Hindlimb muscle (tissue), 1 donor: ENCODE results near the gene CNOT6L. TPM values are rescaled to one million over a fixed set of nuclear protein-coding genes. Genes with fewer than 3 reads are reported as not detected.
"Not testable (repeated sequence)": the region's sequence is repeated elsewhere in the genome, so short reads cannot be mapped to it uniquely, and the experiment has no call there.

ENCODE experiments used
- DNase-seq: peaks from one replicate; pipeline ENCODE4 v3.0.0-alpha.2; 2013
- polyA plus RNA-seq: library from polyadenylated mRNA; unstranded; fragments of 120-200 nt; gene quantifications from one replicate; pipeline ENCODE4 v1.2.1, GENCODE V29; 2013; ENCODE audit not compliant: insufficient read length

Gene CNOT6L
- polyA plus RNA-seq, 1 donor = 35.4 TPM

DNA sequence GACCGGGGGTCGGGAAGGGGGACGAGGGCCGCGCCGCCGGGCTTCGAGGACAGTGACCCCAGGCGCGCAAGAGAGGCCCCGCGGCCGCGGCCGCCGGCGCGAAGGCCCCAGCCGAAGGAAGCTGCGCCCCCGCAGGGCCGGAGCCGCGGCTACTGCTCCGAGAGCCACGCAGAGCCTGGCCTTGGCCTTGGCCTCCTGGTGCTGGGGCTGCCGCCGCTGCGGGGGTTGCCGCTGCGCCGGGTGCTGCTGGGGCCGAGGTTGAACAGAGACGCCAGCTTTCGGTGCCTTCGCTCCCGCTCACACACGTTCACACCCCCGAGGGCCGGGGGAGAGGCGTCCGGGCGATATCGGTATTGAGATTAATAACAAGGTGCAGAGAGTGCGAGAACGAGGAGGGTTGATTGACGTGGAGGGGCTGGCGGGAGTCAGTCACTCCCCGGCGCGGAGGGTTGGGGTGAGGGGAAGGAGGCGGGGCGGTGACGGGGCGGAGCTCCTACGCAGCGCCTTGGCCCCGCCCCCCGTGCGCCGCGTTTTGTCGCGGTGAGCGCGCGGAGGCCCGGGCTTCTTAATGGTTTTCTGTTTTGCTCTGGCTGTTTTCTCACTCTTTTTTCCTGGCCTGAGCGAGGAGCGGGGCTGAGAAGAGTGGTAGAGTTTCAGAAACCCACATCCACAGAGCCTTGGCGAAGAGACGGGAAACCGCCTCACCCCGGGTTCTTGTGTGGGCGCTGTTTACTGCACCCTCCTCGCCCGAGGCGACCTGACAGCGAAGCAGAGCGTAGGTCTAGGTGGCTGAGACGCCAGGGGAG, 878 bp upstream of the CNOT6L start:
- DNase-seq = peak; percentile 95

DNA sequence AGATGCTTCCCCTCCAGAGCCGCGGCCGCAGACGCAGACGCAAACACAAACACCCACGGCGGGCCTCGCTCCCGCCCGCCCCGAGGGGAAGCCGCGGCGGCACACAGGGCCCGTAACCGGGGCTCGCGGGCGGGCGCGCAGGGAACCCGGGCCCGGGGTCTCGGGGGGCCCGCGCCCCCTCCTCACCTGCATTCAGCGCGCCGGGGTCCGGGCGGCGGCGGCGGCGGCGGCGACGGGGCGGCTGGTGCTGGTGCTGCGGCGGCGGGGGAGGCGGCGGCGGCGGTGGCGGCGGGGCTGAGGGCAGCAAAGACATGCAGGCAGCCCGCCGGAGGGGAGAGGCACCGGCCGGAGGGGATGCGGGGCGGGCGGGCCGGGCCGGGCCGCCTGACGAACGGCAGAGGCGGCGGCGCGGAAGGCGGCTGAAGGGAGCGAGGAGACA, 255 bp upstream of the CNOT6L start:
- no peak for DNase-seq

DNA sequence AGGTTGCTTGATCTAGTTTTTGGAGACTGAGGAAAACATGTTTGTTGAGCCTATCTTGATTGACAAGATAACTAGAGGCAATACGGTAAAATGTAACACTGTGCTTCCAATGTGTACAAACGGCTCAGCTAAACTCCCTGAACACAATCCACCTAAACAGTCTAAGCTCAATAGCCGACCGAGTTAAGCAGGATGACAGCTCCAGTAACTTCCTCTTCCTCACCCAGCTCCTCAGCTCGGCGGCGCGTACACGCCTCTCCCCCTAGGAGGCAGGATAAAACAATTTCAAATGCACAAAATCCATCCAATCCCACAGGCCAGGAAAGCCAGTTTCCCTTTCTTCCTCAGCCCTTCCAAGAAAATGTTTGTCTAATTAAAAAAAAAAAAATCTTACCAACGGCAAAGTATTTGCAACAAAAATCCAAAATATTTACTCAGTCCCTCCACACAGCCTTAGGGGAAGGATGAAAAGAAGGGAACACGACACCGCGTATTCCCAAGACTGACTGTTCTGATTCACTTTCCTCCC, 1.0 kb downstream of the CNOT6L start:
- DNase-seq = peak; percentile 75

DNA sequence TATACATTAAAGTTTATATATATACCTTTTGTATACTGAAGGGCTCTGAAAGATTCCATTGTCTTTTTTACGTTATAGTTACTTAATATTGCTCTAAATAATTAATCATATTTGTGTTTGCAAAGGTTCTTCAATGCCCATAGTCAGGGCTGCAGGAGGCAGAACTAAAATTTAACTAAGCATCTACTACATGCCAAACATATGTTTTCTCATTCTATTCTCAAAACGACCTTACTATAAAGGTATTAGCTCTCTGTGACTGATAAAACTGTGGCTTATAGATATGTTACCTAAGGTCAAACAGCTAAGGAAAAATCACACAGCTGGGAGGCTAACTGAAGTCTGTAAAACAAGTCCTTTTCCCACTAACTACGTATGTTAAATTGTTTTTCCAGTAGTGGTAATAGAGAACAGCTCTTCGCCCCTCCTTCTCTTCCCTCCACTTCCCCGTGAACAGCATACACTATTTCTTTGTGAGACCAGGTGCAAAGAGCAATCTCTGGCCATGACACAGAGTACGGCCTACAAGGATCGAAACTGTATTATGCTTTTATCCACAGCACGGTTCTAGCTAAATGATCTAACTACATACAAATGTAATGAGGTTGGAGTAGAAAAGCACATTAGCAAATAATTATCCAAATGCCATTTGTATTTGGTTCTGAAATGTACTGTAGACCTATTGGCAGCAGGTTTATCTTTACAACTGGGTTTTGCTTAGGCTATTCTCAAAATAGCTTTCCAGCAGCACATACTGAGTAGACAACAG, 1.7 kb downstream of the CNOT6L start:
- DNase-seq = peak; percentile 8

DNA sequence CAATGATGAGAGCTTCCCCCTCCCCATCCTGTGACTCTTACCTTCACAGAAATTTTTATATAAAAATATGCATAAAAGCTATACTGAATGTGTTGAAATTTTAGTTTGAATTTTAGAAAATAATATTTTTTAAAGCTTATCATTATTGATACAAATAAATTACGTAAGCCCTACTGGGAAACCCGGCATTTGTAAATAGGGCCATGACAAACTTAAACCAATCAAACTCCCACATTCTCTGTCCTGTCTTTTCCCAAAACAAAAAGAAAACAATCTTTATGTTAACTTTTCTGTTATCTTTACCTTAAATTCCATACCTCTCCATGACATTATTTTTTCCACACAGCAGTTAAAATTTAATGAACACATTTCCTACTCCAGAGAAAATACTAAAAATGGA, 2.6 kb downstream of the CNOT6L start:
- DNase-seq = no peak

DNA sequence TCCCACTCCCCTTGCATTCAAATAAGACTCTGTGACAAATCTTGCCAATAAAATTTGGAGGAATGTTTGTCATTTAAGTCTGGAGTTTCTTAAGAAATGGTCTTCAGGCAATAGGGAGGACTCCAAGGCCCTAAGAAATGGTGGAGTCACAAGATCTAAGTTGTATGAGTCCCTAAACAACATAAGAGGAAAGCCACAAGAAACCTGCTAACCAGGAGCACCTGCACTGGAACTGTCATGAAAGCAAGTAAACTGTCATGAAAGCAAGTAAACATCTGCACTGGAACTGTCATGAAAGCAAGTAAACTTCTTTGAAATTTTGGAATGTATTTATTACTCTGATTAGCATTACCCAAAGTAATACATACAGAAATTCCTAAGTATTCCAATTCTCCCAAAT, 3.5 kb downstream of the CNOT6L start:
- DNase-seq = no peak

DNA sequence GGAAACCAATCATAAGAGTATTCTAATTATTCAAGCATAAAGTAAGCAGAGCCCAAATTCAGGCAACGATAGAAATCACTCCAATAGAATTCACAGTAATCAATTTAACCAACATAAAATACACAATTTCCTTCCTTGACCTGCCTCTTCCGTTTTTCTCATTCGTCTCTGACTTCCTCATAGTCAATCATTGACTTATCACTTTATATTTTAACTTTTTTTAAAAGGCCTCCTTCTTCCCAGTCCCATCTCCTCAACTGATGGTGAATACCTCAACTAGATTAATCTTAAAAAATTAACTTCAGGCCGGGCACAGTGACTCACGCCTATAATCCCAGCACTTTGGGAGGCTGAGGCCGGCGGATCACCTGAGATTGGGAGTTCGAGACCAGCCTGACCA, 13.3 kb downstream of the CNOT6L start:
- no peak for DNase-seq

DNA sequence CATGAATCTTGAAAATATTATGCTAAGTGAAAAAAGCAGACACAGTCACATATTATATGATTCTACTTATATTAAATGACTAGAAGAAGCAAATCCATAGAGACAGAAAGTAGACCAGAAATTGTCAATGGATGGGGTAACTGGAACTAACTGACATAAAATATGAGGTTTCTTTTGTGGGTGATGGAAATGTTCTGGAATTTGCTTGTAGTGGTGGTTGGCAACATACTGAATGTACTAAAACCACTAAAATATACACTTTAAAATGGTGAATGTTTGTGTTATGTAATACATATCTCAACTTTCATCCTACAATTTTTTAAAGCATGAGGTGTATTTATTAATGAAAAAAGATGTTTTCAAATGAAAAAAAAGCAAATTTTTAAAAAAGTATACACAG, 14.7 kb downstream of the CNOT6L start:
- no peak for DNase-seq

DNA sequence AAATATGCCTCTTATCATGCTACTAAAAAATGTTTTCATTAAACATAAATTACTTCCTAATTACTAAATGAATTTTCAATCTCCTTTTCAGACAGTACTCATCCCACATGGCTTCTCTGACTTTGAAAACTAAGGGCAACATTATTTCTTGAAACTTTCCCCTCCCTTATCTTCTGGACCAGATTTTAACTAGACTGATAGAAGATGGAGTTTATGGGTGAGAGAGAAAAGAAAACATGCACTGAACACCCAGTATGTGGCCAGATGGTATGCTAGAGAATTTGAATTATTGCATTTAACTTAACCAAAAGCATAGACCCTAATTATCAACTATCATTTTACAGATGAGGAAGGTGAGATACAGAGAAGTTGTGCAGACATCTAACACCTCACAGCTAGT, 16.8 kb downstream of the CNOT6L start:
- DNase-seq = no peak

DNA sequence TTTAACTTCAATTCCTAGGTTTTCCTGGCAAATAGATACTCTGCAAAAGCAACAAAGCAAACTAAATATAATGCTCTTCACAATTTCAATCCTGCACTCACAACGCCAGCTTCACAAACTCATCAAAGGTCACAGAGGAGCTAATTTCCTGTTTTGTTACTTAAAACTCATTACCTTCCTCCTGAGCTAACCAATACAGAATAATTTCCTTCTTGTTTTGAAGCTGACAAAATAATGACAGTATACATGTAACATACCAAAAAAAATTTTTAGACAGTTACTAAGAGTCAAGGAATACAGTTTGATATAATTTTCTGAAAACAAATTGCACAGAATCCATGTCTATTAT, 17.9 kb downstream of the CNOT6L start:
- no peak for DNase-seq

DNA sequence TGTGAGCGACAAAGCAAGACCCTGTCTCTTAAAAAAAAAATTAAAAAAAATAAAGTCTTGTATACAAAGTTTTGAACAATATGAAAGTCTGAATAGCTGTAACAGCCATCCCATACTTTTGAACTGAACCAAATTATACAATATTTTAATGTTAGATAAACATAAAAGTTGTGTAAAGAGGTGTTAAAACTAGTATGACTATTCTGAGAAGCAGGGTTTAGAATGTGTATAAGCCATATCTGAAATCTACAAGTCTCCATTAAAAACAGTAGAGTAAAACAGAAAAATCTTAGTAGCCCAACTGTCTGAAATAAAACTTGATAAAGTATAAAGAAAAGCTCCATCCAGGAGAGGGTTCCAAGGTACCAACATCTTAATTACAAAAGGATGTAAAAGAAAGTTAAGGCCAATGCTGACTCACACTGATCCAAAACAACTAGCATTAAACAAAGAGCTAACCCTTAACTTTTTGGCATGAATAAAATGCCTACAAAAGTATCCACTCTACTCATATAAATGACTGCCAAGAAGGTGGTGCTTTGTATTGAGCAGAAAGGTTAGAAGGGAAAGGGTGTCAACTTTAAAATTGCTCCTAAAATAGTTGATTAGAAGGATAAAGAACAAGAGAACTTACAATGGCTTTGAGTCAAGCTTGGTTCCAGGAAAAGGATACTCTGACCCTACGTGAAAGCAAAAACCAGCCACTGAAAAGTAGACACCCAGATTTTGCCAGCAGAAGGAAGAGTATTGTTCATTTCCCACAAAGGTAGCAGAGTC, 18.5 kb downstream of the CNOT6L start:
- DNase-seq = no peak

DNA sequence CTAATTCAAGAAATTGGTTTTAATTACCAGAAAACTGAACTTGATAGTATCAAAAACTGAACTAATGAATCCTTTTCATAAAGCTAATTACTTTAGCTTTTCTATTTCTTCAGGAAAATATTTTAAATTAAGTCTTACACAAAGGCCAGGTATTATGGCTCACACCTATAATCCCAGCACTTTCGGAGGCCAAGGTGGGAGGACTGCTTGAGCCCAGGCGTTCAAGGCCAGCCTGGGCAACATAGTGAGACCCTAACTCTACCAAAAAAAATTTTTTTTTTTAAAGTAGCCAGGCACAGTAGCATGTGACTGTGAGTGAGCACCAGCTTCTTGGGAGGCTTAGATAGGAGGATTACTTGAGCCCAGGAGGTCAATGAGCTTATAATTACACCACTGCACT, 19.1 kb downstream of the CNOT6L start:
- no peak for DNase-seq

DNA sequence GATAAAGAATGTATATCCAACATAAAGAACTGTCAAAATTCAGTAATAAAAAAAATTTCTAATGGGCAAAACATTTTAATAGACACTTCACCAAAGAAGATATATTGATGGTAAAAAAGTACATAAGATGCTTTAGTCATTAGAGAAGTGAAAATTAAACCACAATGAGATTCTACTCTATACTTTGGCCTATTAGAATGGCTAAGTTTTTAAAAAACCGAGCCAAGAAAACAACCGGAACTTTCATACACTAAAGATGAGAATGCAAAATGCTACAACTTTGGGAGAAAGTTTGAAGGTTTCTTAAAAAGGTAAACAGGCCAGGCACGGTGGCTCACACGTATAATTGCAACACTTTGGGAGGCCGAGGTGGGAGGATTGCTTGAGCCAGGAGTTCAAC, 20.8 kb downstream of the CNOT6L start:
- no peak for DNase-seq

DNA sequence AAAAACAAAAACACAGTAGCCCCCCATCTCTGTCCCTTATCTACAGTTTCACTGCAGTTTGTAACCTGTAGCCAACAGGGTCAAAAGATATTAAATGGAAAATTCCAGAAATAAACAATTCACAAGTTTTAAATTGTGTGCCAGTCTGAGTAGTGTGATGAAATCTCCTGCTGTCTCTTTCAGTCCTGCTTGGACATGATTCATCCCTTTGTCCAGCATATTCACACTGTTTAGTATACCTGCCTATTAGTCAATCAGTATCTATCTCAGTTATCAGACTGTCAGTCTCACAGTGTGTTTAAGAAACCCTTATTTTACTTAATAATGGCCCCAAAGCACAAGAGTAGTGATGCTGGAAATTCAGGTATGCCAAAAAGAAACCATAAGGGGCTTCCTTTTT, 21.9 kb downstream of the CNOT6L start:
- DNase-seq = no peak

DNA sequence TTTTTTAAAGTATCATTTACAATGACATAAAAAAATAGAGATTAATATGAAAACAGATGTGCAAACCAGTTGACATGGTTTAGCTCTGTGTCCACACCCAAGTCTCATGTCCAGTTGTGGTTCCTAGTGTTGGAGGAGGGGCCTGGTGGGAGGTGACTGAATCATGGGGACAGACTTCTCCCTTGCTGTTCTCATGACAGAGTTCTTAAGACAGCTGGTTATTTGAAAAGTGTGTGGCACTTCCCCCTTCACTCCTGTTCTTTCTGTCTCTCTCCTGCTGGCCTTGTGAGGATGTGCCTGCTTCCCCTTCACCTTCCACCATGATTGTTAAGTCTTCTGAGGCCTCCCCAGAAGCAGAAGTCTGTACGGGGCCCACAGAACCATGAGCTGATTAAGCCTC, 23.8 kb downstream of the CNOT6L start:
- DNase-seq = no peak

DNA sequence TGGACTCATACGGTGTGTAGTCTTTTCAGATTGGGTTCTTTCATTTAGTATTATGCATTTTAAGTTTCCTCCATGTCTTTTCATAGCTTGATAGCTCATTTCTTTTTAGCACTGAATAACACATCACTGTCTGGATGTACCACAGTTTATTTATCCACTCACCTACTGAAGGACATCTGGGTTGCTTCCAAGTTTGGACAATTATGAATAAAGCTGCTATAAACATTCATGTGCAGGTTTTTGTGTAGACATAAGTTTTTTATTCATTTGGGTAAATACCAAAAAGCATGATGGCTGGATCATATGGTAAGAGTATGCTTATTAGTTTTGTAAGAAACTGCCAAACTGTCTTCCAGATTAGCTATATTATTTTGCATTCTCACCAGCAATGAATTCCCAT, 29.0 kb downstream of the CNOT6L start:
- DNase-seq = no peak

DNA sequence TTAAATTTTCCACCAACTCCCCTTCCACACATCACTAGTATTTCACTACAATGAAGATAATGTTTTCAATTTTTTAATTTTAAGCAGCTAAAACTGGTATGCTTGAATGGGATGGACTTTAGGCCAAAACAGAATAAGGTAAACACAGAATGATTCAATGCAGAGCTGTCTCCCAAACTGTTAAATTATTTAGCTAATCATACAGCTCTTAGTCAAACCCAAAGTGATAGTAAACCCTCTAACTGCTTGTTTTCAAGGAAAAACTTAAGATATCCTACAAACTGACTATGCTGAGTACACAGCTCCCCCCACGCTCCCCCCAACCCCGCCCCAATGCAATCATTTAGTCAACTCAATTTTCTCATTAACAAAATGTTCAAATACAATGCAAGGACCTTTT, 30.2 kb downstream of the CNOT6L start:
- no peak for DNase-seq

DNA sequence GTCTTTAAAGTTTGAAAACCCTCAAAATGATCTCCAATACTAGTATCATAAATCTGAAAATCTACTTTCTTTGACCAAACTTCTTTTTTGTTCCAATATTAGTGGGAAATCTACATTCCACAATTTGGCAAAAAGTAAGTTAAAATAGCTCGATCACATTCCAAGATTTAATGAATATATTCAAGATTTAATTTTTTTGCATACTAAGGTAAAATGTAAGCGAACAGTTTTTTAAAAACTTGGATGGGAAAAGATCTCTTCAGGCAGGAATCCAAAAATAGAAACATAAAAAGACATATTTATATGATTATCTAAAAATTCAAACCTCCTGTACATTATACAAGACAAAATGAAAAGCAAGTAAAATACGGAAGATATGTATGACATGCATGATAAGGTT, 31.2 kb downstream of the CNOT6L start:
- DNase-seq = no peak

DNA sequence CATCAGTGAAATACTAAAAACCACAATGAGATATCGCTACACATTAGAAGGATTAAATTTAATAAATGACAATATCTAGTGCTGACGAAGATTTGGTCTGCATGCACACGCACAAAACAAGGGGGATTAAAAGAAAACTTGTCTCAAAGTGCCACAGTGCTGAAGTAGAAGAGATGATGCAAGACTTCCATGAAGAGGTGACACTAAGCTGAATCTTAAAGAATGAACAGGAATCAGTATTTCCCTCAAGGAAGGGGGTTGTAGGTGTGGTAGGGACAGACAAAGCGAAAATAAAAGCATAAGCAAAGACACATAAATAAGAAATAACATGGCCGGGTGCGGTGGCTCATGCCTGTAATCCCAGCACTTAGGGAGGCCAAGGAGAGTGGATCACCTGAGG, 33.5 kb downstream of the CNOT6L start:
- DNase-seq = no peak

DNA sequence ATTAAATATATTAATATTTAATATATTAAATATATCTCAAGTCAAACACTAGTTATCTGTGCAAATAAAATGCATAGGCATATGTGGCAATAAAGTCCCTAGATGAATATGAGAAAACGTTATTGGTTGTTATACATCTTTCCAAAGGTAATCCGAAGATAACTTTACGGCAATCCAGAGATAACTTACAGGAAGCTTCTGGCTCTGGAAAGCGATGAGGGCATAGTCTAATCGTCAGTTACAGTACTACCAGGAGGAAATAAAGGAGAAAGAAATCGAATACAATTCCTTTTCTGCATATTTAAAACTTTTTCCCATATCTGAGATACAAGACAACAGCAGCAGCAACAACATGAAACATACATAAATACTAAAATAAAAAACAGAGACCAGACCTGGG, 35.3 kb downstream of the CNOT6L start:
- no peak for DNase-seq

DNA sequence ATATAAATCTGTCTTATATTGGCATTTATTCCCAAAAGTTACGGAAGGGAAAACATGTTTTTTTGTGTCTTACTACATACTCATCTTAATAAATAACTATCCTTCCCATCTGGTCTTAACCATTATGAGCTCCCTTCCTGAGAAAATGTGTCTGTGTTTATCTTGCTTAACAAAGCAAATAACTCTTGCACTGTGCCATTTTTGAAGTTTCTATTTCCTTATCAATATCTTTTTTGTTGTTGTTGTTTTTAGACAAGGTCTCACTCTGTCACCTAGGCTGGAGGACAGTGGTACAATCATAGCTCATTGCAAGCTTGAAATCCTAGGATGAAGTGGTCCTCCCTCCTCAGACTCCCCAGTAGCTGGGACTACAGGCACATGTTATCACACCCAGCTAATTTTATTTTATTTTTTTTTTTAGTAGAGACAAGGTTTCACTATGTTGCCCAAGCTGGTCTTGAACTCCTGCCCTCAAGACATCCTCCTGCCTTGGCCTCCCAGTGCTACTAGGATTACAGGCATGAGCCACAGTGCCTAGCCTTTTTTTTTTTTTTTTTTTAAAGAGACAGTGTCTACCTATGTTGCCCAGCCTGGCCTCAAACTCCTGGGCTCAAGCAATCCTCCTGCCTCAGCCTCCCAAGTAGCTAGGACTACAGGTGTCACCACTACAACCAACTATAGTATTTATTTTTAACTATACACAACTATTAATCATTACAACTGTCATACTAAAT, 36.9 kb downstream of the CNOT6L start:
- no peak for DNase-seq

DNA sequence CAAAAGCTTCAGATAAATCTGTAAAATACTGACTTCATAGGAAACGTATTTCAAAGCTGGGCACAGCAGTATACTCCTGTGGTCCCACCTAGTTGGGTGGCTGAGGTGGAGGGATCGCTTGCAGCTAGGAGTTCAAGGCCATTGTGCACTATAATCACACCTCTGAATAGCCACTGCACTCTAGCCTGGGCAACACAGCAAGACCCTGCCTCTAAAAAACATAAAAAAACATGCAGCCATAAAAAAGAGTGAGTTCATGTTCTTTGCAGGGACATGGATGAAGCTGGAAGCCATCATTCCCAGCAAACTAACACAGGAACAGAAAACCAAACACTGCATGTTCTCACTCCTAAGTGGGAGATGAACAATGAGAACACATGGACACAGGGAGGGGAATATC, 38.4 kb downstream of the CNOT6L start:
- DNase-seq = not testable (repeated sequence)
